ENCODE measurements around the gene BTAF1.

Gene BTAF1

GRCh38 chr10:91969297-91969696, 45.7 kb downstream of the BTAF1 start:
- H3K9me3 ChIP-seq (replicated peaks; ENCODE audit: insufficient read depth, low read length), result no peaks in the 10 kb centered on the region
- H3K27me3 ChIP-seq (replicated peaks; ENCODE audit: insufficient read depth, low read length), result no peaks in the 10 kb centered on the region
- H3K4me3 ChIP-seq (ENCODE audit: low read length), result no peak overlapping the region
- no peak overlapping the region for H3K4me2 ChIP-seq (ENCODE audit: low read depth, low read length)
- peaks cover 1% of the 10 kb centered on the region; the same call in 1 of the 2 replicates for H3K79me2 ChIP-seq (ENCODE audit: low read length)
- H3K9ac ChIP-seq (ENCODE audit: low read length), result no peak overlapping the region
- peaks cover 10% of the 10 kb centered on the region; the same call in 1 of the 2 replicates for H3F3A ChIP-seq (ENCODE audit: insufficient read depth, low read length)
- no peak overlapping the region for H2AFZ ChIP-seq (ENCODE audit: low read length)
- TF ChIP-seq EZH2phosphoT487 (IDR thresholded peaks at IDR 0.05; ENCODE audit: low read length) (no peak), CTCF (IDR thresholded peaks at IDR 0.05; ENCODE audit: low read length) (no peak), EZH2 (optimal IDR thresholded peaks at IDR 0.05; ENCODE audit: low read depth, low read length) (no peak)
- H3K9me2 ChIP-seq (replicated peaks; ENCODE audit: insufficient read depth, low read length), result no peaks in the 10 kb centered on the region
- no peak overlapping the region for H3K27ac ChIP-seq (ENCODE audit: low read length)
- H3K4me1 ChIP-seq (ENCODE audit: low read length), result peaks cover 10% of the 10 kb centered on the region
- H3K36me3 ChIP-seq (replicated peaks; ENCODE audit: insufficient read depth, low read length), result peaks cover 3% of the 10 kb centered on the region; the same call in 1 of the 2 replicates
- no peak for DNase-seq
- H4K20me1 ChIP-seq (ENCODE audit: insufficient read depth, low read length), result 0 out of 2 replicates have a peak, but pooled peaks cover 6% of the 10 kb centered on the region

- 0 out of 2 replicates have a peak, but pooled peaks cover 6% of the 10 kb centered on the region for H4K20me1 ChIP-seq (ENCODE audit: insufficient read depth, low read length)
- H3K4me2 ChIP-seq (ENCODE audit: low read depth, low read length), result no peak overlapping the region
- peaks cover 10% of the 10 kb centered on the region; the same call in 1 of the 2 replicates for H3F3A ChIP-seq (ENCODE audit: insufficient read depth, low read length)
- peaks cover 6% of the 10 kb centered on the region; the same call in 1 of the 2 replicates for H3K79me2 ChIP-seq (ENCODE audit: low read length)
- H3K4me3 ChIP-seq (ENCODE audit: low read length), result no peak overlapping the region
- H3K4me1 ChIP-seq (ENCODE audit: low read length), result peaks cover 10% of the 10 kb centered on the region
- H2AFZ ChIP-seq (ENCODE audit: low read length), result no peak overlapping the region
- H3K9me3 ChIP-seq (replicated peaks; ENCODE audit: insufficient read depth, low read length), result no peaks in the 10 kb centered on the region
- DNase-seq, result no peak
- no peaks in the 10 kb centered on the region for H3K9me2 ChIP-seq (replicated peaks; ENCODE audit: insufficient read depth, low read length)
- H3K27me3 ChIP-seq (replicated peaks; ENCODE audit: insufficient read depth, low read length), result no peaks in the 10 kb centered on the region
- no peak overlapping the region for H3K27ac ChIP-seq (ENCODE audit: low read length)
- TF ChIP-seq EZH2 (optimal IDR thresholded peaks at IDR 0.05; ENCODE audit: low read depth, low read length) (no peak), CTCF (IDR thresholded peaks at IDR 0.05; ENCODE audit: low read length) (no peak), EZH2phosphoT487 (IDR thresholded peaks at IDR 0.05; ENCODE audit: low read length) (no peak)
- no peak overlapping the region for H3K9ac ChIP-seq (ENCODE audit: low read length)
- H3K36me3 ChIP-seq (replicated peaks; ENCODE audit: insufficient read depth, low read length), result no peaks in the 10 kb centered on the region
Measured at GRCh38 chr10:91974960-91975359, 51.4 kb downstream of the BTAF1 start.

- peaks cover 6% of the 10 kb centered on the region; the same call in 1 of the 2 replicates for H3K79me2 ChIP-seq (ENCODE audit: low read length)
- H3K9me2 ChIP-seq (replicated peaks; ENCODE audit: insufficient read depth, low read length), result no peaks in the 10 kb centered on the region
- no peak for DNase-seq
- H3F3A ChIP-seq (ENCODE audit: insufficient read depth, low read length), result peaks cover 10% of the 10 kb centered on the region; the same call in 1 of the 2 replicates
- H3K4me2 ChIP-seq (ENCODE audit: low read depth, low read length), result no peak overlapping the region
- H3K36me3 ChIP-seq (replicated peaks; ENCODE audit: insufficient read depth, low read length), result no peaks in the 10 kb centered on the region
- H3K9ac ChIP-seq (ENCODE audit: low read length), result no peak overlapping the region
- H3K9me3 ChIP-seq (replicated peaks; ENCODE audit: insufficient read depth, low read length), result no peaks in the 10 kb centered on the region
- H3K27ac ChIP-seq (ENCODE audit: low read length), result no peak overlapping the region
- H3K4me3 ChIP-seq (ENCODE audit: low read length), result no peak overlapping the region
- no peak for TF ChIP-seq EZH2phosphoT487 (IDR thresholded peaks at IDR 0.05; ENCODE audit: low read length)
- TF ChIP-seq EZH2 (optimal IDR thresholded peaks at IDR 0.05; ENCODE audit: low read depth, low read length), result no peak
- no peak for TF ChIP-seq CTCF (IDR thresholded peaks at IDR 0.05; ENCODE audit: low read length)
- no peak overlapping the region for H2AFZ ChIP-seq (ENCODE audit: low read length)
- 0 out of 2 replicates have a peak, but pooled peaks cover 6% of the 10 kb centered on the region for H4K20me1 ChIP-seq (ENCODE audit: insufficient read depth, low read length)
- no peaks in the 10 kb centered on the region for H3K27me3 ChIP-seq (replicated peaks; ENCODE audit: insufficient read depth, low read length)
- H3K4me1 ChIP-seq (ENCODE audit: low read length), result peaks cover 10% of the 10 kb centered on the region
Measured at GRCh38 chr10:91975438-91975837, 51.9 kb downstream of the BTAF1 start.

Measured in MM.1S (cell line).